ENCODE results near the gene CHMP4A. TPM values are rescaled to one million over a fixed set of nuclear protein-coding genes. Genes with fewer than 3 reads are reported as not detected.
A peak's percentile ranks its signal among the peaks of the same experiment; 100 is the strongest.

Gene CHMP4A
- total and polyA plus RNA-seq, 9 of the 15 experiments (the other 6 are each of a cell fraction or from before 2014, with no cell fraction given): 28.8 to 104 (median 52.7) TPM

- TF ChIP-seq ZBTB40 (IDR thresholded peaks at IDR 0.05) (no peak), ZBTB40 (CRISPR knock-in tag; IDR thresholded peaks at IDR 0.05) (no peak), TEAD1 (CRISPR knock-in tag; IDR thresholded peaks at IDR 0.05) (peak; percentile 33 to 41; a peak in 2 of 4 replicates), KDM1A (IDR thresholded peaks at IDR 0.05) (peak; percentile 37 to 44; a peak in 2 of 4 replicates), HNRNPL (IDR thresholded peaks at IDR 0.05; ENCODE audit: low read depth, low read length) (0 out of 2 replicates have a peak, but pooled peaks have one; percentile 32), TBP (optimal IDR thresholded peaks at IDR 0.05; ENCODE audit: low read depth, low read length) (peak; percentile 36), RCOR1 (IDR thresholded peaks at IDR 0.05; ENCODE audit: borderline replicate concordance in 1 of 2, low read depth in 2 of 2, low read length in 2 of 2) (peak; percentile 53 to 91; a peak in 3 of 4 replicates), MCM3 (IDR thresholded peaks at IDR 0.05) (no peak), KAT8 (IDR thresholded peaks at IDR 0.05; ENCODE audit: low read depth) (no peak), BMI1 (IDR thresholded peaks at IDR 0.05; ENCODE audit: low read length) (no peak), E2F3 (CRISPR knock-in tag; IDR thresholded peaks at IDR 0.05) (no peak), HBP1 (CRISPR knock-in tag; IDR thresholded peaks at IDR 0.05) (no peak), BCLAF1 (IDR thresholded peaks at IDR 0.05; ENCODE audit: borderline replicate concordance in 1 of 2, control insufficient read depth in 1 of 2, low read depth in 2 of 2, low read length in 1 of 2) (no peak)
Measured at GRCh38 chr14:24160850-24161804, 52.2 kb downstream of the CHMP4A start, which contains the start of gene IRF9 (continued).

Measured in K562 (cell line).